Suprapubic skin (tissue), 3 donors: ENCODE data around the gene LUM.

Experiments used
- CTCF ChIP-seq, 2 donors: fragments of 200-600 bp in 1 of 2; fragments of 450-650 bp in 1 of 2; sonication (generic) in 1 of 2; IDR thresholded peaks; one replicate each; pipeline ENCODE4 v1.5.1; 2016 to 2019; ENCODE audit warnings: antibody characterized with exemption in 2 of 2, mild to moderate bottlenecking in 1 of 2, moderate library complexity in 1 of 2
- POLR2AphosphoS5 ChIP-seq, 3 donors: sonication (generic); formaldehyde crosslinking; IDR thresholded peaks; one replicate each; pipeline ENCODE4 v1.6.1; 2017; ENCODE audit warnings: antibody characterized with exemption in 3 of 3

- TF ChIP-seq CTCF (IDR thresholded peaks at IDR 0.05) (no peak), POLR2AphosphoS5 (IDR thresholded peaks at IDR 0.05) (no peak)
Measured at GRCh38 chr12:91058786-91059185, 52.5 kb downstream of the LUM start.
